ENCODE results near the gene GRIK3.

- TF ChIP-seq, protein P1, sequence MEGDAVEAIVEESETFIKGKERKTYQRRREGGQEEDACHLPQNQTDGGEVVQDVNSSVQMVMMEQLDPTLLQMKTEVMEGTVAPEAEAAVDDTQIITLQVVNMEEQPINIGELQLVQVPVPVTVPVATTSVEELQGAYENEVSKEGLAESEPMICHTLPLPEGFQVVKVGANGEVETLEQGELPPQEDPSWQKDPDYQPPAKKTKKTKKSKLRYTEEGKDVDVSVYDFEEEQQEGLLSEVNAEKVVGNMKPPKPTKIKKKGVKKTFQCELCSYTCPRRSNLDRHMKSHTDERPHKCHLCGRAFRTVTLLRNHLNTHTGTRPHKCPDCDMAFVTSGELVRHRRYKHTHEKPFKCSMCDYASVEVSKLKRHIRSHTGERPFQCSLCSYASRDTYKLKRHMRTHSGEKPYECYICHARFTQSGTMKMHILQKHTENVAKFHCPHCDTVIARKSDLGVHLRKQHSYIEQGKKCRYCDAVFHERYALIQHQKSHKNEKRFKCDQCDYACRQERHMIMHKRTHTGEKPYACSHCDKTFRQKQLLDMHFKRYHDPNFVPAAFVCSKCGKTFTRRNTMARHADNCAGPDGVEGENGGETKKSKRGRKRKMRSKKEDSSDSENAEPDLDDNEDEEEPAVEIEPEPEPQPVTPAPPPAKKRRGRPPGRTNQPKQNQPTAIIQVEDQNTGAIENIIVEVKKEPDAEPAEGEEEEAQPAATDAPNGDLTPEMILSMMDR (conservative IDR thresholded peaks at IDR 0.05; ENCODE audit: low read depth, low read length): no peak
- TF ChIP-seq EZH2 (IDR thresholded peaks at IDR 0.05; ENCODE audit: low read length, unreplicated experiment): no peak
- TF ChIP-seq EZH2phosphoT487 (IDR thresholded peaks at IDR 0.05; ENCODE audit: borderline replicate concordance, low read length): no peak
Observed at GRCh38 chr1:37012226-37012625, 22.1 kb downstream of the GRIK3 start.
